Liver (tissue), 3 donors: Measurements from ENCODE around the gene SPRYD4.

Experiments used
- EGR1 ChIP-seq, 2 donors: IDR thresholded peaks; 2 replicates each; pipeline ENCODE4 v1.6.1; 2016 to 2018; ENCODE audit warnings: antibody characterized with exemption in 2 of 2, low read depth in 2 of 2
- FOXA1 ChIP-seq: IDR thresholded peaks from 2 replicates; pipeline ENCODE4 v1.6.1; 2016; ENCODE audit warnings: antibody characterized with exemption
- GABPA ChIP-seq, 2 donors: IDR thresholded peaks in 1 of 2; conservative IDR thresholded peaks in 1 of 2; 2 replicates each; pipeline ENCODE4 v1.6.1; 2016; ENCODE audit warnings: antibody characterized with exemption in 2 of 2, mild to moderate bottlenecking in 1 of 2, moderate library complexity in 1 of 2
- HNF4A ChIP-seq, 2 donors: conservative IDR thresholded peaks; 2 replicates each; pipeline ENCODE4 v1.6.1; 2016; ENCODE audit warnings: antibody characterized with exemption in 2 of 2, mild to moderate bottlenecking in 2 of 2
- JUND ChIP-seq, 2 donors: IDR thresholded peaks; 2 replicates each; pipeline ENCODE4 v1.6.1; 2016; ENCODE audit warnings: antibody characterized with exemption in 2 of 2
- MAX ChIP-seq: IDR thresholded peaks from 2 replicates; pipeline ENCODE4 v1.6.1; 2016; ENCODE audit warnings: antibody characterized with exemption
- RAD21 ChIP-seq, 2 donors: IDR thresholded peaks; 2 replicates each; pipeline ENCODE4 v1.6.1; 2016; ENCODE audit warnings: antibody characterized with exemption in 2 of 2, mild to moderate bottlenecking in 2 of 2
- REST ChIP-seq: IDR thresholded peaks from 2 replicates; pipeline ENCODE4 v1.6.1; 2016; ENCODE audit warnings: antibody characterized with exemption, mild to moderate bottlenecking
- SP1 ChIP-seq: IDR thresholded peaks from 2 replicates; pipeline ENCODE4 v1.6.1; 2018; ENCODE audit warnings: antibody characterized with exemption, mild to moderate bottlenecking
- TAF1 ChIP-seq: conservative IDR thresholded peaks from 2 replicates; pipeline ENCODE4 v1.6.1; 2016; ENCODE audit warnings: antibody characterized with exemption, mild to moderate bottlenecking
- YY1 ChIP-seq: IDR thresholded peaks from 2 replicates; pipeline ENCODE4 v1.6.1; 2016; ENCODE audit warnings: antibody characterized with exemption, mild to moderate bottlenecking
- ZBTB33 ChIP-seq: IDR thresholded peaks from 2 replicates; pipeline ENCODE4 v1.6.1; 2016; ENCODE audit warnings: antibody characterized with exemption
- TF ChIP-seq, protein P1 (sequence below): fragments of 150-350 bp; IDR thresholded peaks from 2 replicates; pipeline ENCODE4 v1.5.1; 2017; ENCODE audit warnings: improper control_type of control experiment, low read depth, low read length; ENCODE audit not compliant: missing input control
- TF ChIP-seq, protein P2 (sequence below): IDR thresholded peaks from 2 replicates; pipeline ENCODE4 v1.6.1; 2016; ENCODE audit warnings: antibody characterized with exemption
- donor health status: healthy.
- donor health status: healthy.

- TF ChIP-seq, protein P1, sequence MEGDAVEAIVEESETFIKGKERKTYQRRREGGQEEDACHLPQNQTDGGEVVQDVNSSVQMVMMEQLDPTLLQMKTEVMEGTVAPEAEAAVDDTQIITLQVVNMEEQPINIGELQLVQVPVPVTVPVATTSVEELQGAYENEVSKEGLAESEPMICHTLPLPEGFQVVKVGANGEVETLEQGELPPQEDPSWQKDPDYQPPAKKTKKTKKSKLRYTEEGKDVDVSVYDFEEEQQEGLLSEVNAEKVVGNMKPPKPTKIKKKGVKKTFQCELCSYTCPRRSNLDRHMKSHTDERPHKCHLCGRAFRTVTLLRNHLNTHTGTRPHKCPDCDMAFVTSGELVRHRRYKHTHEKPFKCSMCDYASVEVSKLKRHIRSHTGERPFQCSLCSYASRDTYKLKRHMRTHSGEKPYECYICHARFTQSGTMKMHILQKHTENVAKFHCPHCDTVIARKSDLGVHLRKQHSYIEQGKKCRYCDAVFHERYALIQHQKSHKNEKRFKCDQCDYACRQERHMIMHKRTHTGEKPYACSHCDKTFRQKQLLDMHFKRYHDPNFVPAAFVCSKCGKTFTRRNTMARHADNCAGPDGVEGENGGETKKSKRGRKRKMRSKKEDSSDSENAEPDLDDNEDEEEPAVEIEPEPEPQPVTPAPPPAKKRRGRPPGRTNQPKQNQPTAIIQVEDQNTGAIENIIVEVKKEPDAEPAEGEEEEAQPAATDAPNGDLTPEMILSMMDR: no peak
- no peak for TF ChIP-seq YY1
- no peak for TF ChIP-seq ZBTB33
- no peak for TF ChIP-seq FOXA1
- no peak for TF ChIP-seq MAX
- TF ChIP-seq, protein P2, sequence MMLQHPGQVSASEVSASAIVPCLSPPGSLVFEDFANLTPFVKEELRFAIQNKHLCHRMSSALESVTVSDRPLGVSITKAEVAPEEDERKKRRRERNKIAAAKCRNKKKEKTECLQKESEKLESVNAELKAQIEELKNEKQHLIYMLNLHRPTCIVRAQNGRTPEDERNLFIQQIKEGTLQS: no peak
- TF ChIP-seq TAF1: no peak
- no peak for TF ChIP-seq RAD21 (IDR thresholded peaks at IDR 0.05)
- no peak for TF ChIP-seq HNF4A (conservative IDR thresholded peaks at IDR 0.05)
- TF ChIP-seq REST: no peak
- TF ChIP-seq EGR1 (IDR thresholded peaks at IDR 0.05; ENCODE audit: low read depth in 2 of 2): no peak
- no peak for TF ChIP-seq JUND (IDR thresholded peaks at IDR 0.05)
- no peak for TF ChIP-seq GABPA (IDR thresholded peaks at IDR 0.05 in 1 of 2, conservative IDR thresholded peaks at IDR 0.05 in 1 of 2)
- TF ChIP-seq SP1: no peak
Observed at GRCh38 chr12:56451147-56451546, 17.2 kb upstream of the SPRYD4 start.
